Fibroblast of skin of scalp (primary cell): ENCODE data around the gene TNS3.
A peak's percentile ranks its signal among the peaks of the same experiment; 100 is the strongest.

Experiments used
- DNase-seq: peaks from one replicate; pipeline ENCODE4 v3.0.0-alpha.2; 2013

The TNS3 gene

GRCh38 chr7:47520406-47520805 is 61.5 kb downstream of the TNS3 start:
- DNase-seq: peak; percentile 90

GRCh38 chr7:47518827-47519226 is 63.1 kb downstream of the TNS3 start:
- DNase-seq: no peak

GRCh38 chr7:47517821-47518480 is 64.0 kb downstream of the TNS3 start:
- no peak for DNase-seq

GRCh38 chr7:47516985-47517600 is 64.8 kb downstream of the TNS3 start:
- peak; percentile 77 for DNase-seq

GRCh38 chr7:47516386-47516785 is 65.5 kb downstream of the TNS3 start:
- DNase-seq: no peak

- no peak for DNase-seq
These were observed 66.5 kb downstream of the TNS3 start for GRCh38 chr7:47515305-47515834.

- no peak for DNase-seq
These were observed 67.1 kb downstream of the TNS3 start for GRCh38 chr7:47514818-47515217.

- no peak for DNase-seq
These were observed 67.5 kb downstream of the TNS3 start for GRCh38 chr7:47514367-47514766.

GRCh38 chr7:47513741-47514241 is 68.1 kb downstream of the TNS3 start:
- DNase-seq: peak; percentile 86

- DNase-seq: no peak
These were observed 69.3 kb downstream of the TNS3 start for GRCh38 chr7:47512481-47513176.

GRCh38 chr7:47511699-47512370 is 70.1 kb downstream of the TNS3 start:
- DNase-seq: no peak

GRCh38 chr7:47510786-47511185 is 71.1 kb downstream of the TNS3 start:
- no peak for DNase-seq

- DNase-seq: no peak
These were observed 71.7 kb downstream of the TNS3 start for GRCh38 chr7:47510192-47510591.

- DNase-seq: no peak
These were observed 72.3 kb downstream of the TNS3 start for GRCh38 chr7:47509571-47509970.

- DNase-seq: peak; percentile 38
These were observed 73.2 kb downstream of the TNS3 start for GRCh38 chr7:47508389-47509380.

- DNase-seq: no peak
These were observed 74.4 kb downstream of the TNS3 start for GRCh38 chr7:47507522-47507921.

- DNase-seq: peak; percentile 96
These were observed 75.2 kb downstream of the TNS3 start for GRCh38 chr7:47506382-47507339.

GRCh38 chr7:47505312-47506007 is 76.5 kb downstream of the TNS3 start:
- DNase-seq: no peak

GRCh38 chr7:47504551-47505311 is 77.2 kb downstream of the TNS3 start:
- DNase-seq: no peak
